NCI-H146 treated with DMSO at 0.1 percent for 48 hours (cell line): ENCODE results near the gene MRPL14.

Source experiments
- DNase-seq: peaks from one replicate; lab custom pipeline; 2025; ENCODE audit not compliant: unreplicated experiment; lab: John Stamatoyannopoulos, UW

MRPL14 gene

DNA sequence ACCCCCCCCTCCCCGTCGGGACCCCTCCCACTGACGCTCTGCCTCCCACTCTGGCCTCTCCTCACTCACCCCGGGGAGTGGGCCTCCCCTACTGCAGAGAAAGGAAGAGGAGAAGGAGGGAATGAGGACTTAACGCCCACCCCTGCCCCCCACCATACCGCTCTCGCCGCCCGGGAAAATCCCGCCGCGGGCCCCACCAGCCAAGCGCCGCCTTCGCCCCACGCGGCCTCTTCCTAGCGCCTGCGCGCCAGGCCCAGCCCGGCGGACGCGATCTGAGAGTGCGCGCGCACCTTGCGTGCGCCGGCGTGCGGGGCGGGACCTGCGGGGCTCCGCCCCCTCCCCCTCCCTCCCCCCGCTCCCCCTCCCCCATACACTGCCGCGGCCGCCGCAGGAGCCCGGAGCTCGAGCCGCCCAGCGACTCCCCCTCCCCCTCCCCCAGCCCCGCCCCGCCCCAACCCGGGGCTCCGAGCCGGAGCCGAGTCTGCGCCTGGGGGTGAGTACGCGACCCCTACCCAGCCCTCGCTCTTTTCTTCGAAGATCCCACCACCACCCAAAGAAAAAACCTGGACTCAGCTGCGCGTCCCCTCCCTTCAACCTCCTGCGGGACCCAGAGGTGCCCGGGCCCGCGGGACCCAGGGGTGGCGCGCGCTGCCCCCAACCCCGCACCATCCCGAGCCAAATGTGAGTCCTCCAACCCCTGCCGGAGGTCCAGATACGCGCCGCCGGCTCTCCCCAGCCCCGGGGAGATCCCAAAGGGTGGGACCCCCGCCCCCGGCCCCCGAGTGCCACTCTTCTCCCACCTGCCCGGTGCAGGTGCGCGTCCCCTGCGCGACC, at the start of gene MRPL14, which contains the start of gene TMEM63B:
Gene MRPL14, minus strand, starts transcription at position 267 of the 834 bp plus-strand sequence. CDS start 10,841 bp downstream, outside the sequence.
Gene TMEM63B, plus strand, starts transcription at position 369 of the 834 bp plus-strand sequence. CDS start 7,031 bp downstream, outside the sequence.
- peak; percentile 85 for DNase-seq

DNA sequence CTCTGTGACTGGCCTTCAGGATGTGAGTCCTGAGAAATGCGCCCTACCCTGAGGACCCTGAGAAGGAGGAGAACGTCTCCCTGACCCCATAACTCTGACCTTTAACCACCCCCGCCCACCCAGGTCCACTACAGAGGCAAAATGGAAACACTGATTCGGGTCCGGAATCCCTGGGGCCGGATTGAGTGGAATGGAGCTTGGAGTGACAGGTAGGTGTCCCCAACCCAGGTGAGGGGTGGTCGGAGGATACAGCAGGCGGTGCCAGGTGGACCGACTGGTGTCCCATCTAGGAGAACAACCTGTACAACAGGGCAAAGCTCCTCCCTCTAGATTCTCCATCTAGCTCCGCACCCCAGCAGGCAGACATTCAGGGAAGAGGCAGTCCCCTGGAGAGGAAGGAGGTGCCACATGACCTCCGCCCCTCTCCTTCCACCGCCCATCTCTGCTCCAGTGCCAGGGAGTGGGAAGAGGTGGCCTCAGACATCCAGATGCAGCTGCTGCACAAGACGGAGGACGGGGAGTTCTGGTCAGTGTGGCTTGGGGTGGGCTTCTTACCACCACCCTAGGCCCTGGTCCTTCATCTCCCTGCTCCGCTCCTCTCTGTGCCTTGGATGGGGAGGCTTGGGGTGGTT, 49.0 kb upstream of the MRPL14 start:
- no peak for DNase-seq

DNA sequence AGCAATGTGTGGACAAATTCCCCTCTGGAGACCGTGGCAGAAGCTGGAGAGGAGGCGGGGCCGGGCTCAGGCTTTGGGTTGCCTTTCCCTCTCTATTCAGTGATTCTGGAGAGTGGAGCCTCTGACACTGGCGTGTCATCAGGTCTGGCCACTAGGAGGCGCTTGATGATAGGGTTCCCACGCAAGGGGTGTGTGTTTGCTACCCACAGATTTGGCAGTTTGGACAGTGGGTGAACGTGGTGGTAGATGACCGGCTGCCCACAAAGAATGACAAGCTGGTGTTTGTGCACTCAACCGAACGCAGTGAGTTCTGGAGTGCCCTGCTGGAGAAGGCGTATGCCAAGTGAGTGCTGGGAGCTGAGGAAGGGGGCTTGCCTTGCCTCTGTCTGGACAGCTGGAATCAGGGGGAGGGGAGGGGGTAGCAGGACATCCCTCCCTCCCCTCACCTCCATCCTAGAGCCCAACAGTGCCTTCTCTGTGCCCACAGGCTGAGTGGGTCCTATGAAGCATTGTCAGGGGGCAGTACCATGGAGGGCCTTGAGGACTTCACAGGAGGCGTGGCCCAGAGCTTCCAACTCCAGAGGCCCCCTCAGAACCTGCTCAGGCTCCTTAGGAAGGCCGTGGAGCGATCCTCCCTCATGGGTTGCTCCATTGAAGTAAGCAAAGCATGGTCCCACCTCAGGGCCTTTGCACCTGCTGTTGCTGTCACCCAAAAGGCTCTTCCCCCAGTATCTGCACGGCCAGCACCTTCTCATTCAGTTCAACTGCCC, 45.7 kb upstream of the MRPL14 start:
- DNase-seq: peak; percentile 82

GRCh38 chr6:44171899-44172546, 44.8 kb upstream of the MRPL14 start:
- no peak for DNase-seq

- DNase-seq: no peak
These were observed 42.8 kb upstream of the MRPL14 start for GRCh38 chr6:44169886-44170570.

- no peak for DNase-seq
These were observed 41.9 kb upstream of the MRPL14 start for GRCh38 chr6:44169154-44169553.

- no peak for DNase-seq
These were observed 40.3 kb upstream of the MRPL14 start for GRCh38 chr6:44167567-44167966.

GRCh38 chr6:44166591-44167184, 39.4 kb upstream of the MRPL14 start:
- DNase-seq: no peak

DNA sequence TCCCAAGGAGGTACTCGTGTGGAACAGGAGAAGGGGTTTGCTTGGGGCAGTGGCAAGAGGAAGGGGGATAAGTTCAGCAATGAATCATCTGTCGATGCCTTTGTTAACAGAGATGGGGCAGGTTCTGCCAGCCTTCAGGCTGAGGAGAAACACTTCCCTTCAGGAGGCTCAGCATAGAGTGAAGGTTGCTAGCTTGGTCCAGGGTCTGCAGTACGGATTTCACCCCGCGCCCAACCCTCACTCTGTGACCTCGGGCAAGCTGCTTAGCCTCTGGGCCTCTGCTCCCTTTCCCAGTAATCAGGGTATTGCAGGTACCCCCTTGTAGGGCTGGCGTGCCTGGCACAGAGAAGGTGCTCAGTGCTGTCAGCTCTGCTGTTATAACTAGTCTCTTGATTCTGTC, 38.9 kb upstream of the MRPL14 start:
- no peak for DNase-seq

GRCh38 chr6:44162876-44163625, 35.8 kb upstream of the MRPL14 start:
- no peak for DNase-seq

DNA sequence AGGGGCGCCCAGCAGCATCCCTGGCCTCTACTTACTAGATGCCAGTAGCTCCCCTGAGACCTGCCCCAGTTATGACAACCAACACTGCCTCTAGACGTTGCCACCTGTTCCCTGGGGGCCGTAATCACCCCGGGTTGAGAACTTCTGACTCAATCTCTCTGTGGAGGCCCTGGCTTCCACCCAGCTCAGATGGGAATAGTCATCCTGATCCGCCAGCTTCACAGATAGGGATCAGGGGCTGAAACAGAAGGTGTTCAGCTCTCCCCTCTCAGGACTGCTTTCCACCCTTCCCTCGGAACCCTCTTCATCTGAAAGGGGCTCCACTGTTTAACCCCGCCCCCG, 34.7 kb upstream of the MRPL14 start:
- DNase-seq: no peak

- no peak for DNase-seq
These were observed 31.5 kb upstream of the MRPL14 start, which contains the start of gene CAPN11 for GRCh38 chr6:44158770-44159228. Gene CAPN11, plus strand, starts transcription at chr6:44158820. Its CDS starts 29 bp downstream, at chr6:44158849.

- no peak for DNase-seq
These were observed 29.9 kb upstream of the MRPL14 start for GRCh38 chr6:44157152-44157521.

DNA sequence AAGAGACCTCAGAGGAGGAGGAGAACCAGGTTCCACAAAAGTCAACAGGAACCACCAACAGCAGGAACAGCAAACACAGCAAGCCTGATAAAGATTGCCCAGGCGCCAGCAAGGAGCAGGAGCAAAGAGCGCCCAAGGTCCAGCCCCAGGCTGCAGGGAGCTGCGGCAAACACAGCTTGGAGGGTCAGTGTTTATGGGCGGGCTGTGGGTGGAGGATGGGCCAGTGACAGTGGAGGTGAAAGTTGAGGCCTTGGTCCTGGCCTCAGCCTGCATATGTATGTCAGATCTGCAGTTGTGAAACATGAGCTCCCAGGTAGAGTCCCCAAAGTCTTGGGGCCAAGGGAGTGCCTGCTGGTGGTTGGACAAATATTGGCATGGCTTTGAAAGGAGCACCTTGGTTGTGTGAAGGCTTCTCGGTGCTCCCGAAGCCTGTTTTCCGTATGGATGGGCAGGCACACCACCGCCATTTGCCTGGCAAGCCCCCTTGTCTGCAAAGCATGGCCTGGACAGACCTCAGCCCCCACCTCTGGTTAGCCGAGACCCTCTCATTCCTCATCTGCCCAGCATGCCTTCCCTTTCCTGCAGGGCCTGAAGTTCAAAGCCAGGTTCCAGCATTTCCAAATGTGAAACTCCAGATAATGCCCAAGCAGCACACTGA, 29.4 kb upstream of the MRPL14 start:
- no peak for DNase-seq

GRCh38 chr6:44154067-44154466, 26.8 kb upstream of the MRPL14 start:
- no peak for DNase-seq

DNA sequence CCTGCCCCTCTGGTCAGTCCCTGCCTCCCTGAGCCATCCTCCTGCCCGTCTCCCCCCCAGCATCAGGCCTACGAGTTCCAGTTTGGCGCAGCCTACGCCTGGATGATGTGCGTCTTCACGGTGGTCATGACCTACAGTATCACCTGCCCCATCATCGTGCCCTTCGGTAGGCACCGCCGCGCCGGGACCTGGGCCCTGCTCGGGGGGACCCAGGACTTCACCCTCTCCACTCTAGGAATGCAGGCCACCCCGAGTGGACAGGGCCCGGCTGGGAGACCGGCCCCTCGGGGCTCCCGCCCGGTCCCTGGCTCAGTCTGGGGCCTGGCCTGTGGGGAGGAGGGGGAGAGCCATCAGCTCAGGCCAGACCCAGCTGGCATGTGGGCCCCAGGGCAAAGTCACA, 25.3 kb upstream of the MRPL14 start:
- DNase-seq: no peak

DNA sequence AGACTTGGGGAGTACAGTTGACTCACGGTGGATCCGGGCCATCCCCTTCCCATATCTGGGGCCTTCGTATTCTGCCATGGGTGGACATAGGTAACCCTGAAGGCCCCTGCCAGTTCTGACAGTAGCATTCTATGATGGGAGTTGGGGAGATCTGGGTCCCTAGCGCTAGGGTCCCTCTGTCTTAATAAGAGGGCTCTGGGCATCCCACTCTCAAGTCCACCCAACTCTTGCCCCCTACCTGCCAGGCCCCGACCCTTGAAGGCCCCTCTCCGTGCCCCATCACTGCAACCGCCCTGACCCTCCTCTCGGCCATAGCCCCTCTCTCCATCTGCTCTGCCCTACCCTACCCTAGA, 24.8 kb upstream of the MRPL14 start:
- DNase-seq: no peak

DNA sequence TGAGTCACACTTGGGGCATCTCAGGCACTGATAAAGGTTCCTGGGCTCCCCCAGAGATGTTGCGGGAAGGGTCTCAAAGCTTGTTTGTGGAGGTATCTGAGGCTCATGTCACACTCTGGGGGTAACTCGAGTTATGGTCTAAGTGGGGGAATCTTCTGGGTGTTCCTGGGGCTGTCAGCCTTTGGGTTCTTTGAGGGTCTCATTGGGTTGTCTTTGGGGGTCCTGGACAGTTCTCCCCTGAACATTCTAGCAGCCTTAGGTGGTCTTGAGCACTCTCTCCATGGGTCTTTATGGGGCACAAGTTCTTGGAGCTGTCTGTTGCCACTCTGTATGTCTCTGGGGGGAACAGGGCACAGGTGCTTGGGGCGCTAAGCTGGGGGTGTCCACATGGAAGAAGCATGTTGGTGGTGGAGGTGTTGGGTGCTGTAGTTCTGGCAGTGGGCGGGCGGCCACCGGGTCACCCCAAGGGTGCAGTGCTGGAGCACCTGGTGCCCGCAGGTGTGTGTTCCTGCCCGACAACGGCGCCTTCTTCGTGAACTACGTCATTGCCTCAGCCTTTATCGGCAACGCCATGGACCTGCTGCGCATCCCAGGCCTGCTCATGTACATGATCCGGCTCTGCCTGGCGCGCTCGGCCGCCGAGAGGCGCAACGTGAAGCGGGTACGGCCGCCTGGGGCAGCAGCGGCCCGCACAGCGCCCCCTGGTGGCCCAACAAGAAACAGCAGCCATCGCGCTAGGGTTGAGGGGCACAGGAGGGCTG, 24.3 kb upstream of the MRPL14 start:
- DNase-seq: no peak
